GM12878 (cell line): Measurements from ENCODE around the gene CDC42EP3. TPM values are rescaled to one million over a fixed set of nuclear protein-coding genes. Genes with fewer than 3 reads are reported as not detected.

ENCODE experiments used
- ATAC-seq: fragments of 200-7000 bp; cut with Tn5 transposase; 3 replicates; pipeline ENCODE4 v1.9.1; 2020; ENCODE audit warnings: mild to moderate bottlenecking, moderate library complexity
- BruUV-seq: library from RNA; stranded (reverse); fragments of 400-500 nt; replicated peaks from 2 replicates; lab custom pipeline; 2021; lab: Mats Ljungman, UMichigan
- CTCF ChIA-PET: fragments of 300-600 bp; sonication (Branson Sonifier 250); formaldehyde crosslinking; extraction: SDS; loops from one replicate; lab custom pipeline; 2021; ENCODE audit warnings: inconsistent platforms; lab: Yijun Ruan, JAX
- POLR2A ChIA-PET: fragments of 350-600 bp; formaldehyde crosslinking; extraction: SDS; loops from one replicate; lab custom pipeline; 2021; ENCODE audit warnings: inconsistent platforms; lab: Charles Lee
- RAD21 ChIA-PET: fragments of 300-600 bp; sonication (Branson Sonifier 250); formaldehyde crosslinking; loops from one replicate; lab custom pipeline; 2023; ENCODE audit warnings: antibody characterized with exemption; ENCODE audit not compliant: unreplicated experiment; lab: Charles Lee
- SMC1A ChIA-PET: fragments of 300-600 bp; sonication (Branson Sonifier 250); formaldehyde crosslinking; loops from one replicate; lab custom pipeline; 2023; ENCODE audit not compliant: unreplicated experiment, uncharacterized antibody; lab: Charles Lee
- DNase-seq: peaks from one replicate; pipeline ENCODE4 v3.0.0-alpha.2; 2011; ENCODE audit warnings: low read depth, low spot score
- FAIRE-seq: peaks from 3 replicates; lab custom pipeline; 2011; peaks lifted over from hg19 to GRCh38; lab: Jason Lieb, UNC
- H2AFZ ChIP-seq: 2 replicates; pipeline ENCODE4 v1.6.0; 2011; ENCODE audit warnings: low read depth, low read length, control low read depth; ENCODE audit not compliant: control insufficient read depth
- H3K27ac ChIP-seq: 2 replicates; pipeline ENCODE4 v1.5.1; 2011; ENCODE audit warnings: control low read depth; ENCODE audit not compliant: control insufficient read depth, insufficient read depth
- H3K27me3 ChIP-seq, 2 experiments: replicated peaks in 1 of 2; 2 replicates each; pipeline versions ENCODE4 v1.6.0 to v1.6.1; 2011; ENCODE audit warnings: low read length in 1 of 2; ENCODE audit not compliant: control insufficient read depth in 2 of 2, insufficient read depth in 2 of 2
- H3K36me3 ChIP-seq, 2 experiments: 2 replicates each; pipeline ENCODE4 v1.5.1; 2011; ENCODE audit warnings: low read length in 1 of 2; ENCODE audit not compliant: control insufficient read depth in 2 of 2, insufficient read depth in 2 of 2
- H3K4me1 ChIP-seq: 2 replicates; pipeline ENCODE4 v1.6.1; 2011; ENCODE audit warnings: mild to moderate bottlenecking, low read length, moderate library complexity, mixed read lengths; ENCODE audit not compliant: control insufficient read depth, insufficient read depth
- H3K4me2 ChIP-seq: 2 replicates; pipeline ENCODE4 v1.6.0; 2011; ENCODE audit warnings: control low read depth; ENCODE audit not compliant: control insufficient read depth, insufficient read depth
- H3K4me3 ChIP-seq: fragments of 200-600 bp; sonication (generic); 2 replicates; pipeline ENCODE4 v1.5.1; 2016
- H3K79me2 ChIP-seq: 2 replicates; pipeline ENCODE4 v1.6.0; 2011; ENCODE audit warnings: low read length; ENCODE audit not compliant: control insufficient read depth, insufficient read depth
- H3K9ac ChIP-seq: 2 replicates; pipeline ENCODE4 v1.8.0; 2011; ENCODE audit warnings: low read length, control low read depth, mixed read lengths; ENCODE audit not compliant: control insufficient read depth, insufficient read depth
- H3K9me3 ChIP-seq: replicated peaks from 3 replicates; pipeline ENCODE4 v1.5.1; 2011; ENCODE audit warnings: mild to moderate bottlenecking, low read length; ENCODE audit not compliant: control insufficient read depth, insufficient read depth
- H4K20me1 ChIP-seq: 2 replicates; pipeline ENCODE4 v1.6.0; 2011; ENCODE audit not compliant: control insufficient read depth, insufficient read depth
- TARDBP ChIP-seq: IDR thresholded peaks from 2 replicates; pipeline ENCODE4 v1.6.1; 2016; ENCODE audit warnings: borderline replicate concordance
- WGBS: methylation state at CpG from one replicate; pipeline ENCODE4 v1.1.6; 2016; ENCODE audit warnings: low lambda C conversion rate; ENCODE audit not compliant: insufficient replicate concordance, insufficient coverage; ENCODE audit errors: missing lambda C conversion rate; 5-methylcytosine and 5-hydroxymethylcytosine counted together
- in situ Hi-C: fragments of 300-500 bp; cut with MboI; formaldehyde crosslinking; loops from 9 replicates; pipeline ENCODE4 v1.14.3; 2018; ENCODE audit warnings: mixed read lengths
- intact Hi-C: fragments of 100-400 bp; cut with micrococcal nuclease; formaldehyde crosslinking; loops from one replicate; pipeline ENCODE4 v1.14.2; 2022; ENCODE audit not compliant: unreplicated experiment
- polyA plus RNA-seq, 11 experiments: library from polyadenylated mRNA; depleted of rRNA in 4 of 11; unstranded in 6 of 11; stranded (reverse) in 5 of 11; fragments of >200 nt; fragmentation: Nextera tagmentation in 4 of 11; fragmentation: Illumina TruSeq in 1 of 11; extraction: Ambion mirVana in 4 of 11; extraction: Trizol in 1 of 11; gene quantifications; 1 replicate in 1 of 11; 2 replicates in 10 of 11; pipeline versions ENCODE4 v1.2.1 to v1.2.3, GENCODE V29; 2011 to 2016; ENCODE audit warnings: inconsistent platforms in 2 of 11, missing spikeins in 2 of 11, low read depth in 1 of 11
- total RNA-seq, 4 experiments: library from RNA; depleted of rRNA in 3 of 4; stranded (reverse); fragments of >200 nt in 3 of 4; fragmentation: Illumina TruSeq in 1 of 4; extraction: Trizol in 1 of 4; gene quantifications; 2 replicates each; pipeline versions ENCODE4 v1.2.1 to v1.2.3, GENCODE V29; 2013 to 2021
- TF ChIP-seq, protein P1 (sequence below): IDR thresholded peaks from 2 replicates; pipeline ENCODE4 v1.6.1; 2012; ENCODE audit warnings: mild to moderate bottlenecking, low read depth, low read length
- TF ChIP-seq, protein P2 (sequence below): IDR thresholded peaks from 2 replicates; pipeline ENCODE4 v1.6.1; 2011; ENCODE audit warnings: borderline replicate concordance, low read depth, mild to moderate bottlenecking, moderate library complexity, low read length; ENCODE audit not compliant: insufficient read depth, poor library complexity, severe bottlenecking

Gene CDC42EP3
- total and polyA plus RNA-seq, 10 of the 15 experiments (the other 5 are each of a cell fraction or from before 2014, with no cell fraction given): 11.8 to 86.9 (median 52.9) TPM

DNA sequence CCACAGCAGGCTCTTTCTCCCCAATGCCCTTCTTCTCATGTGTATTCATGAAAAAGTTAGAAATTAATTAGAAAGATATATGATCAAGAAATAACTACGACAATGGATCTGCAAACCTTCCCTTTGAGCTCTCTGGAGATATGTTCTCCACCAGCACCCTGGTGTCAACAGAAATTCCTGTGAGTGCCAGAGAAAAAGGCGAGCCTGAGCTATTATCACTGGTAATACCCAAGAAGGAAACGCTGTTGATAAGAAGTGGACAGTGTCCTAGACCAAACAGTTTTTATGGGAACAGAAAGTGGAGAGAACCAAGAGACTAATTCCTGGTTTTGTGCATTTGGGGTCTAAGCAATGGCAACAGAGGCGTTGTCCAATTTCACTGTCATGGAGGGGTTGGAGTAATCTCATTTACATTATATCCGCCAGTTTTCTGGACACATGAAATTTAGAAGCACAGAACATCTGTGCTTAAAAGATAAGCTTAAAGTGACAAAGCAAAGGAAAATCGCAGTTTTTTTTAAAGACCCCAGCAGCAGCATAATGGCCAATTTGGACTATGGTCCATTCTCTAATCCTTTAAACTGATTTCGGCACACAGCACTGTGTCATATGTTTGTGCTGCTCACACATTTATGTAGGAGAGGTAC is 47.2 kb upstream of the CDC42EP3 start:
- Histone ChIP-seq H4K20me1 (no peaks in the 10 kb centered on the region), H3K36me3 (no peaks in the 10 kb centered on the region), H3K27ac (no peak overlapping the region), H3K79me2 (no peaks in the 10 kb centered on the region), H3K27me3 (no peaks in the 10 kb centered on the region), H3K9me3 (no peaks in the 10 kb centered on the region; the same call in none of the 3 replicates), H3K4me2 (no peak overlapping the region), H3K4me3 (no peak overlapping the region), H2AFZ (no peak overlapping the region), H3K9ac (no peak overlapping the region), H3K4me1 (no peaks in the 10 kb centered on the region)
- ChIA-PET POLR2A (no interaction called here), RAD21 (no interaction called here), SMC1A (interaction anchor here (1.5 to 1.6 kb wide), 2 partner anchors 11 to 15 kb away, joined by 3 read pairs; no protein-coding TSS in a partner anchor), CTCF (interaction anchor here (1.2 to 1.9 kb wide), 2 partner anchors 11 to 158 kb away, joined by 3 to 4 read pairs; no protein-coding TSS in a partner anchor)
- intact Hi-C loops (no loop called here), in situ Hi-C loops (no loop called here)
- FAIRE-seq: no peak
- no peak for ATAC-seq
- DNase-seq: no peak
- no peak for TF ChIP-seq TARDBP
- TF ChIP-seq, protein P1, sequence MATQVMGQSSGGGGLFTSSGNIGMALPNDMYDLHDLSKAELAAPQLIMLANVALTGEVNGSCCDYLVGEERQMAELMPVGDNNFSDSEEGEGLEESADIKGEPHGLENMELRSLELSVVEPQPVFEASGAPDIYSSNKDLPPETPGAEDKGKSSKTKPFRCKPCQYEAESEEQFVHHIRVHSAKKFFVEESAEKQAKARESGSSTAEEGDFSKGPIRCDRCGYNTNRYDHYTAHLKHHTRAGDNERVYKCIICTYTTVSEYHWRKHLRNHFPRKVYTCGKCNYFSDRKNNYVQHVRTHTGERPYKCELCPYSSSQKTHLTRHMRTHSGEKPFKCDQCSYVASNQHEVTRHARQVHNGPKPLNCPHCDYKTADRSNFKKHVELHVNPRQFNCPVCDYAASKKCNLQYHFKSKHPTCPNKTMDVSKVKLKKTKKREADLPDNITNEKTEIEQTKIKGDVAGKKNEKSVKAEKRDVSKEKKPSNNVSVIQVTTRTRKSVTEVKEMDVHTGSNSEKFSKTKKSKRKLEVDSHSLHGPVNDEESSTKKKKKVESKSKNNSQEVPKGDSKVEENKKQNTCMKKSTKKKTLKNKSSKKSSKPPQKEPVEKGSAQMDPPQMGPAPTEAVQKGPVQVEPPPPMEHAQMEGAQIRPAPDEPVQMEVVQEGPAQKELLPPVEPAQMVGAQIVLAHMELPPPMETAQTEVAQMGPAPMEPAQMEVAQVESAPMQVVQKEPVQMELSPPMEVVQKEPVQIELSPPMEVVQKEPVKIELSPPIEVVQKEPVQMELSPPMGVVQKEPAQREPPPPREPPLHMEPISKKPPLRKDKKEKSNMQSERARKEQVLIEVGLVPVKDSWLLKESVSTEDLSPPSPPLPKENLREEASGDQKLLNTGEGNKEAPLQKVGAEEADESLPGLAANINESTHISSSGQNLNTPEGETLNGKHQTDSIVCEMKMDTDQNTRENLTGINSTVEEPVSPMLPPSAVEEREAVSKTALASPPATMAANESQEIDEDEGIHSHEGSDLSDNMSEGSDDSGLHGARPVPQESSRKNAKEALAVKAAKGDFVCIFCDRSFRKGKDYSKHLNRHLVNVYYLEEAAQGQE: no peak
- TF ChIP-seq, protein P2, sequence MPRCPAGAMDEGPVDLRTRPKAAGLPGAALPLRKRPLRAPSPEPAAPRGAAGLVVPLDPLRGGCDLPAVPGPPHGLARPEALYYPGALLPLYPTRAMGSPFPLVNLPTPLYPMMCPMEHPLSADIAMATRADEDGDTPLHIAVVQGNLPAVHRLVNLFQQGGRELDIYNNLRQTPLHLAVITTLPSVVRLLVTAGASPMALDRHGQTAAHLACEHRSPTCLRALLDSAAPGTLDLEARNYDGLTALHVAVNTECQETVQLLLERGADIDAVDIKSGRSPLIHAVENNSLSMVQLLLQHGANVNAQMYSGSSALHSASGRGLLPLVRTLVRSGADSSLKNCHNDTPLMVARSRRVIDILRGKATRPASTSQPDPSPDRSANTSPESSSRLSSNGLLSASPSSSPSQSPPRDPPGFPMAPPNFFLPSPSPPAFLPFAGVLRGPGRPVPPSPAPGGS: no peak
- 45% methylated on average over 7 of the region's 7 CpGs for WGBS
- BruUV-seq: no TSS peak
